HuH-7 (cell line): ENCODE results near the gene SUN2.
A peak's percentile ranks its signal among the peaks of the same experiment; 100 is the strongest.

Source experiments
- DNase-seq: peaks from one replicate; pipeline ENCODE4 v3.0.0; 2011; ENCODE audit warnings: low spot score

Gene SUN2

GRCh38 chr22:38776086-38776485 is 20.3 kb upstream of the SUN2 start:
- DNase-seq = no peak

DNA sequence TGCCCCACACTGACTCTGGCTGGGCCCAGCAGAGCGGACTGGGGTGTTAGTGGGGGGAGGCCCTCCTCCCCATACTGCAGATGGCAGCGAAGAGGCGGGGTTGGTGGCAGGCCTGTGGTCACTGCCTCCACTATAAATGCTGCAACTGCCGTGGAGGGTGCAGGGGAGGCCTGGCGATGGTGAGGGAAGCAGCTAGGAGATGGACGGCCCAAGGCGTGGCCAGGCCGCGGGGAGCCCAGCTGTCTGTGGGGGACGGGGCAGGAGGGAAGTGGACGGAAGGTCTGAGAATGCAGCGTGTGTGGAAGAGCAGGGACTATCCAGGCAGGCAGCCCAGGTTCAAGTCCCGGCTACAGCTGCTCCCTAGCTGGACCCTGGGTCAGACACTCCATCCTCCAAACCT is 19.9 kb upstream of the SUN2 start:
- no peak for DNase-seq

GRCh38 chr22:38774496-38775166 is 18.8 kb upstream of the SUN2 start:
- no peak for DNase-seq

- no peak for DNase-seq
Observed at GRCh38 chr22:38773363-38773946, 17.7 kb upstream of the SUN2 start.

GRCh38 chr22:38772623-38772873 is 16.8 kb upstream of the SUN2 start:
- no peak for DNase-seq

DNA sequence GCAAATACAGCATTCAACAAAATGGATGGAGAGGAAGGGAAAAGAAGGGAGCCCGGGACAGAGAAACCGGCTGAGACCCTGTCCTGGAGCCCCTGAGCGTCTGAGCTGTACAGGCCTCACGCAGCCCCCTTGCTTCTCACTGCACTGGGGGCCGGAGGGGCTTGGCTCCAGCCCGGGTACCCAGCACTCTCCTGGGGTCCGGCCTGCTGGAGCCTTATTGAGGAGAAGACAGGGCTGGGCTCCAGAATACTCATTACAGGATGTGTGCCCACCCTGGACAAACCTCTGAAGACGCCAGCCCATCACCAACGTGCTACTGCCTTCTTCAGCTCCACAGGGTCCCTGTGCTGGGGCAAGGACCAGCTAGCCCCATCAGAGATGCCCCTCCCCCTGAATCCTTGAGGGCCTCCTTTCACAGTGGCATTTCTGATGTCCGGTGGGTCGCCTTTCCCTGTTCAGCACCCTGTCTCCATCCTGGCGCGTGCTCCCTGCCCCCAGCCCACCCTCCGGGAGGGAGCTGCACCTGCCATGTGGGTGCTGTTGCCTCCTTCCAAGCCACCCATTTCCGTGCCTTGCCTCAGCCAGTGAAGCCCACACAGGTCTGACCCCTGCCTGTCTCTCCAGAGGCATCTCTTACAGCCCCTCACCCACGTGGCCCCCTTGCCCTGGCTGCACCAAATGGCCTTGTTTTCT is 14.6 kb upstream of the SUN2 start:
- no peak for DNase-seq

GRCh38 chr22:38768036-38768435 is 12.2 kb upstream of the SUN2 start:
- no peak for DNase-seq

DNA sequence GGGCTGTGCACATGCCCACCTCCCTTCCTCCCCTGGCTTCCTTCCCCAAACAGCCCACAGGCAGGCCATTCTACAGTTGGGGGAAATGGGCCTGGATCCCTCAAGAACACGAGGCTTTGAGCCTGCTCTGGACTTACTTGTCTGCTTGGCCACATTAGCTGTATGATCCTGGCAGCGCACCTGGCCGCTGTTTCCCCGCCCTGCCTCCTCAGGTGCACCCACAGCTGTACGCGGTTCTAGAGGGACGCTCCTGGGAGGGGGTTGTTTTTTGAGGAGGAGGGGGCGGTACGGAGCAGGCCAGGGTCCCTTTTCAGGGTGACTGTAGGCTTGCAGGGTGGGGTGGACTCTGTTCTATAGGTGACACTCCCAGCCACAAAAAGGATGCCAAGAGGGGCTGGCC is 11.5 kb upstream of the SUN2 start:
- DNase-seq = no peak

DNA sequence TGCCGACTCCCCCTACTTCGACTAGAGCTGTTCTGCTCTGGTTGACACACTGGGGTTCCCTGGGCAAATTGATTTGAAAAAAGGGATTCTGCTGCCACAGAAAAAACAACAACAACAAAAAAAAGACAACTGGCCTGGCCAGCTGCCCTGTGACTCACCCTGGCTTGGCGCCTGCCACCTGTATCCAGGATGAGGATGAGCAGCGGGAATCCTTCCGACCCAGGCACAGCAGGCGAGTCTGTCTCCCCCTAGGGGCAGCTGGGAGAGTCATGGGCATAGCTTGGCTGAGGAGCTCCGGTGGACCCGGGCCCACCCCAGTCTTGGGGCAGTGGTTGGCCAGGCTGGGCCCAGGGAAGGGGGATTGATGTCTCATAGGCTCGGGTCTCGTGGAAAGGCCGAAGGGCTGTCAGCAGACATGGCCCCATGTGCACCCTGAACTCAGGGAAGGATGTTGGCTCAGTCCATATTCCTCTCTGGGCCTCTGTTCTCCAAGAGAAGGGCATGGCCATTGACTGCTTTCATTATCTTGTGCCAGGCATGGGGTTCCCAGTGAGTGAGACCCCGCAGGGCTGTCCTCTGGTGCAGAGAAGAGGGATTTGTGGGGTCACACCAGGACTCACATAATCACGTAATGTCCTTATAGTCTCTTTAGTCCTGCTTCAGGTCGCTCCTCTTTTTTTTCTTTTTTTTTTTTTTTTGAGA is 10.4 kb upstream of the SUN2 start:
- DNase-seq = peak; percentile 94

DNA sequence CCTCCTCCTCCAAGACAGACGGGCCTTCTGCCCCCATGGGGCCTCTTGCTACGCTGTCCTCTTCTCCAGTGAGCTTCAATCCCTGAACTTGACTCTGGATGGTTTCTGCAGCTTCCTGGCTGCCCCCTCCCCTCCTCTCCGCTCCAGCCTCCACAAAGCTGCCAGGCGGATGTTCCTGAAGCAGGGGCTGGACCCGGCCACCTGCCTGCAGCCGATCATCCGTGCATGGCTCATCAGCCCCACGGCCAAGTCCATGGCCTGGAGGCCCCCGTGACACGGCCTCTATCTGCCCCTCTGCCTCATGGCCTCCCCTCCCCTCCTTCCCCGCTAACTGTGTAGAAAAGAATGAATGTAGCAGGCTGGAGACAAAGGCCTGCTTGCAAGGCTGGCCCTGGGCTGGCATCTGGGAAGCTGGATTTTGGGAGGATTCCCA is 6.8 kb upstream of the SUN2 start:
- DNase-seq = no peak

DNA sequence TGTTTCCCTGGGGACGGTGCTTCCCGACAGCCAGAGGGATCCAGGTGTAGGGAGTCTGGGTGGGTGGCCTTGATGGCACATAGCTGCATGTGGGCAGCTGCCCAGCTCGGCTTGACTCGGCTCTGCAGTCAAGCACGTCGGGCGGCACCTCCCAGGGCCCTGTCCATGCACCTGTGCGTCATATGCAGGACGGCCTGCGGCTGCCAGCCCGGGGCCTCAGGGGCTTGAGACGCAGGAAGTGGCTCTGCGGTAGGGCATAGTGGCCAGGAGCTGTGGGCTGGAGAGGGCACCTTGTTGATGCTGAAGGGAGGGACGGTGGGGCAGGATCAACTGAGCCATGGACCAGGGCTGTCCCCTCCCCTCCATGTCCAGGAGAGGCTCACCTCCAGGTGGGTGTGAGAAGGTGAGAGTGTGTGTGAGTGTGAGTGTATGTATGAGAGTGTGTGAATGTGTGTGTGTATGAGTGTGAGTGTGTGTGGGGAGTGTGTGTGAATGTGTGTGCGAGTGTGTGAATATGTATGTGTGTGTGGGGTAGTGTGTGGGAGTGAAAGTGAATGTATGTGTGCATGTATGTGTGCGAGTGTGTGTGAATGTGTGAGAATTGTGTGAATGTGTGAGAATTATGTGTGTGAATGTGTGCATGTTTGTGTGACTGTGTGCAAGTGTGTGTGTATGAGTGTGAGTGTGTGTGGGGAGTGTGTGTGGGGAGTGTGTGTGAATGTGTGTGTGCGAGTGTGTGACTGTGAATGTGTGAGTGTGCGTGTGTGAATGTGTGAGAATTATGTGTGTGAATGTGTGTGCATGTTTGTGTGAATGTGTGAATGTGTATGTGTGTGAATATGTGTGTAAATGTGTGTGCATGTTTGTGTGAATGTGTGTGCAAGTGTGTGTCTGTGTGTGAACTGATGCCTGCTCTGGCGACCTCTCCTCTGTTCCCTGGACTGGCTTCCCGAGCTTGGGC is 5.7 kb upstream of the SUN2 start:
- no peak for DNase-seq

GRCh38 chr22:38760477-38761201 is 4.8 kb upstream of the SUN2 start:
- no peak for DNase-seq

- no peak for DNase-seq
Observed at GRCh38 chr22:38759005-38759404, 3.2 kb upstream of the SUN2 start.

GRCh38 chr22:38758276-38758945 is 2.6 kb upstream of the SUN2 start:
- no peak for DNase-seq

DNA sequence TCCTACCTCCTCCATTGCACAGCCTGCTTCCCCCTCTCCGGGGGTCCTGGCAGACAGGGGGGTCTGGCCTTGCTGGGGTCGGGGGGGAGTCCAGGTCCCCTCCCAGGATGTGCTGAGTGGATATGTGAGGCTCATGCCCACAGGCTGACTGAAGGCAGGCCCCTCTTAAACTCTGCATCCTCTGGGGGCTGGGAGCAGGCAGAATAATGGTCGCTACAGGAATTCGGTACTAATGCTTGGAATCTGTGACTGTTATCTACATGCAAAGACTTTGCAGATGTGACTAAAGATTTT is 1.6 kb upstream of the SUN2 start:
- DNase-seq = no peak

DNA sequence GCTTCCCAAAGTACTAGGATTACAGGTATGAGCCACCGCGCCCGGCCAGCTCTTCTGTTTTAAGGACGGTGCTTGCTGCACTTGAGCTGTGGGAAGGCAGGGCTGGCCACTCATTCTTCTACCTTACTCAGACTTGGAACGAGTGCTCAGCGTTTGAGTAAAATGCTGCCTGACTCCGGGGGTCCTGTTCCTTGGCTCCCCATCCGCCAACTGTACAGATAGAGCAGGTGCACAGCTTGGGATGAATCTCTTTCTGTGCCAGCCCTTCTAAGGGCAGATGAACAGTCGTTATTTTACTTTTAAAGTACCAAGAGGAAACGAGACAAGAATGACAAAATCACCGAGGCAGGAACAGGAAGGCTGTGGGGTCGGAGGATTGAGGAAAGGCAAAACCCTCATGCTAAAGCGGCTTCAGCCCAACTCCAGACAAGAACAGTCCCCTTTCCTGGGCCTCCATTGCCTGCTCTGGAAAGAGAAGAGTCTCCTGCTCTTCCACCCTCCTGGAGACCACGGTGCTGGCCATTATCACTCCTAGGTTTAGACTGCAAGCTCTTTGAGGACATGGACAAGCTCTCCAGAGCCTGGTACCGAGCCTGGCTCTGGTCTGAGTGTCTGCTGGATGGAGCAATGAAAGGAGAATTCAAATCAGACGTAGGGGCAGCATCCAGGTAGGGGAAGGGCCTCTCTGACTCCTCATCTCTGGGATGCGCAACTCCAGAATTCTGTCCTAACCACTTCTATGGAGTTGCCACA is 1.1 kb upstream of the SUN2 start:
- no peak for DNase-seq

- DNase-seq = peak; percentile 96
Observed at GRCh38 chr22:38755155-38755910, 465 bp downstream of the SUN2 start.

DNA sequence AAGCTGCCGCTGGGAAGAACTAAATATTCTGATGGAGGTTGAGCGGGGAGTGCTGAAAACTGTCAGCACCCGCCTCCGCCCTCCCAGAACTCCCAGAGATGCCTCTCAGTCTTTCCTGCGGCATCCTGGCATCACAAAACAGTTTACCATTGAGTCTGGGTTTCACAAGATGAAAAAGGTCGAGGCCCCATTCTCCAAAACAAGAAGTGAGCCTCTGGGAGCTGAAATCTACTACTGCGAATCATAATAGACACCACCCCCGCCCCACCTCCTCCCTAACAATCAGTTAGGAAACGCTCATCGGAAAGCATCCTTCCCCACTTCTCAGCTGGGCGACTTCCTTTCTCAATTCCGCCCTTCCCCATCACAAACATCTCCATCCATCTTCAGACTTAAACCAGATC is 1.0 kb downstream of the SUN2 start:
- peak; percentile 49 for DNase-seq

- DNase-seq = peak; percentile 72
Observed at GRCh38 chr22:38753948-38754750, 1.6 kb downstream of the SUN2 start.
